Neural progenitor cell (in vitro differentiated cells): ENCODE results near the gene TRIAP1.

ENCODE experiments used
- EZH2 ChIP-seq: fragments of 200-600 bp; sonication (generic); IDR thresholded peaks from 2 replicates; pipeline ENCODE4 v1.6.1; 2017; ENCODE audit warnings: antibody characterized with exemption, mild to moderate bottlenecking, moderate library complexity
- TF ChIP-seq, protein P1 (sequence below): fragments of 200-600 bp; sonication (generic); IDR thresholded peaks from 2 replicates; pipeline ENCODE4 v1.5.1; 2017; ENCODE audit warnings: antibody characterized with exemption, mild to moderate bottlenecking

- TF ChIP-seq EZH2: no peak
- TF ChIP-seq, protein P1, sequence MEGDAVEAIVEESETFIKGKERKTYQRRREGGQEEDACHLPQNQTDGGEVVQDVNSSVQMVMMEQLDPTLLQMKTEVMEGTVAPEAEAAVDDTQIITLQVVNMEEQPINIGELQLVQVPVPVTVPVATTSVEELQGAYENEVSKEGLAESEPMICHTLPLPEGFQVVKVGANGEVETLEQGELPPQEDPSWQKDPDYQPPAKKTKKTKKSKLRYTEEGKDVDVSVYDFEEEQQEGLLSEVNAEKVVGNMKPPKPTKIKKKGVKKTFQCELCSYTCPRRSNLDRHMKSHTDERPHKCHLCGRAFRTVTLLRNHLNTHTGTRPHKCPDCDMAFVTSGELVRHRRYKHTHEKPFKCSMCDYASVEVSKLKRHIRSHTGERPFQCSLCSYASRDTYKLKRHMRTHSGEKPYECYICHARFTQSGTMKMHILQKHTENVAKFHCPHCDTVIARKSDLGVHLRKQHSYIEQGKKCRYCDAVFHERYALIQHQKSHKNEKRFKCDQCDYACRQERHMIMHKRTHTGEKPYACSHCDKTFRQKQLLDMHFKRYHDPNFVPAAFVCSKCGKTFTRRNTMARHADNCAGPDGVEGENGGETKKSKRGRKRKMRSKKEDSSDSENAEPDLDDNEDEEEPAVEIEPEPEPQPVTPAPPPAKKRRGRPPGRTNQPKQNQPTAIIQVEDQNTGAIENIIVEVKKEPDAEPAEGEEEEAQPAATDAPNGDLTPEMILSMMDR: no peak
Observed at GRCh38 chr12:120417917-120418580, 28.1 kb downstream of the TRIAP1 start.
